CD4-positive, alpha-beta T cell treated with Interleukin-2 at 100 ng/mL for 4 hours (primary cell): Measurements from ENCODE around the gene HDAC8.
"Not testable (repeated sequence)": the region's sequence is repeated elsewhere in the genome, so short reads cannot be mapped to it uniquely, and the experiment has no call there.

Experiments used
- DNase-seq: peaks from one replicate; pipeline ENCODE4 v3.0.0-alpha.2; 2020; ENCODE audit warnings: low spot score

Gene HDAC8

GRCh38 chrX:72572248-72573157 is at the start of gene HDAC8:
Gene HDAC8 (minus strand): TSS chrX:72572843. CDS start chrX:72572761, 82 bp downstream.
- DNase-seq, result peak; percentile 64

- DNase-seq, result no peak
Observed at GRCh38 chrX:72621625-72622485, 49.2 kb upstream of the HDAC8 start.

- no peak for DNase-seq
Observed at GRCh38 chrX:72621163-72621562, 48.5 kb upstream of the HDAC8 start.

GRCh38 chrX:72620550-72621145 is 48.0 kb upstream of the HDAC8 start:
- DNase-seq, result peak; percentile 3

GRCh38 chrX:72609313-72609712 is 36.7 kb upstream of the HDAC8 start:
- no peak for DNase-seq

GRCh38 chrX:72604705-72605104 is 32.1 kb upstream of the HDAC8 start:
- no peak for DNase-seq

- no peak for DNase-seq
Observed at GRCh38 chrX:72604112-72604511, 31.5 kb upstream of the HDAC8 start.

GRCh38 chrX:72591038-72591437 is 18.4 kb upstream of the HDAC8 start:
- not testable (repeated sequence) for DNase-seq

- DNase-seq, result no peak
Observed at GRCh38 chrX:72584163-72584562, 11.5 kb upstream of the HDAC8 start.

GRCh38 chrX:72576141-72576894 is 3.7 kb upstream of the HDAC8 start:
- no peak for DNase-seq

GRCh38 chrX:72573158-72573511 is 492 bp upstream of the HDAC8 start:
- DNase-seq, result no peak

- no peak for DNase-seq
Observed at GRCh38 chrX:72569786-72570185, 2.9 kb downstream of the HDAC8 start.

GRCh38 chrX:72568406-72569092 is 4.1 kb downstream of the HDAC8 start:
- DNase-seq, result no peak

GRCh38 chrX:72566448-72566847 is 6.2 kb downstream of the HDAC8 start:
- DNase-seq, result no peak

- DNase-seq, result not testable (repeated sequence)
Observed at GRCh38 chrX:72559655-72560054, 13.0 kb downstream of the HDAC8 start.

GRCh38 chrX:72554448-72555140 is 18.0 kb downstream of the HDAC8 start:
- no peak for DNase-seq

GRCh38 chrX:72552443-72552842 is 20.2 kb downstream of the HDAC8 start:
- DNase-seq, result not testable (repeated sequence)

- no peak for DNase-seq
Observed at GRCh38 chrX:72545990-72546389, 26.7 kb downstream of the HDAC8 start.

GRCh38 chrX:72540318-72540717 is 32.3 kb downstream of the HDAC8 start:
- DNase-seq, result no peak

GRCh38 chrX:72539822-72540221 is 32.8 kb downstream of the HDAC8 start:
- no peak for DNase-seq

- no peak for DNase-seq
Observed at GRCh38 chrX:72536542-72536941, 36.1 kb downstream of the HDAC8 start.
